Glomerular visceral epithelial cell (primary cell): ENCODE measurements around the gene ZBP1.

Source experiments
- DNase-seq: peaks from one replicate; pipeline ENCODE4 v3.0.0-alpha.2; 2016; ENCODE audit errors: extremely low spot score

ZBP1 gene

GRCh38 chr20:57571782-57572416 lies 48.3 kb downstream of the ZBP1 start:
- DNase-seq: no peak

- no peak for DNase-seq
Observed at GRCh38 chr20:57570920-57571319, 49.3 kb downstream of the ZBP1 start.

GRCh38 chr20:57570145-57570850 lies 49.9 kb downstream of the ZBP1 start:
- DNase-seq: no peak

GRCh38 chr20:57568960-57569359 lies 51.3 kb downstream of the ZBP1 start:
- no peak for DNase-seq

- no peak for DNase-seq
Observed at GRCh38 chr20:57568088-57568896, 51.9 kb downstream of the ZBP1 start.

- no peak for DNase-seq
Observed at GRCh38 chr20:57567471-57568079, 52.7 kb downstream of the ZBP1 start.

- no peak for DNase-seq
Observed at GRCh38 chr20:57566803-57567459, 53.3 kb downstream of the ZBP1 start.

GRCh38 chr20:57566399-57566798 lies 53.8 kb downstream of the ZBP1 start:
- no peak for DNase-seq

GRCh38 chr20:57564951-57565642 lies 55.1 kb downstream of the ZBP1 start:
- DNase-seq: no peak

- no peak for DNase-seq
Observed at GRCh38 chr20:57564180-57564802, 55.9 kb downstream of the ZBP1 start.

- DNase-seq: no peak
Observed at GRCh38 chr20:57563522-57563921, 56.7 kb downstream of the ZBP1 start.

GRCh38 chr20:57562541-57563465 lies 57.4 kb downstream of the ZBP1 start:
- DNase-seq: no peak

- DNase-seq: no peak
Observed at GRCh38 chr20:57561356-57562279, 58.6 kb downstream of the ZBP1 start.

- peak; percentile 69 for DNase-seq
Observed at GRCh38 chr20:57560554-57561355, 59.5 kb downstream of the ZBP1 start, which contains the start of gene PCK1. Gene PCK1 (plus strand): TSS chr20:57561110. CDS start chr20:57561412, 302 bp downstream.

GRCh38 chr20:57559658-57560553 lies 60.3 kb downstream of the ZBP1 start:
- no peak for DNase-seq

- DNase-seq: no peak
Observed at GRCh38 chr20:57559289-57559634, 61.0 kb downstream of the ZBP1 start.
